ENCODE measurements around the gene EIF4H. TPM values are rescaled to one million over a fixed set of nuclear protein-coding genes. Genes with fewer than 3 reads are reported as not detected.

Gene EIF4H
- total and polyA plus RNA-seq, 2 of the 8 experiments (the other 6 are each of a cell fraction or from before 2014, with no cell fraction given): 323 to 382 TPM

- TF ChIP-seq GTF2F1 (IDR thresholded peaks at IDR 0.05; ENCODE audit: borderline replicate concordance, low read depth, low read length): no peak
- TF ChIP-seq CTBP2 (IDR thresholded peaks at IDR 0.05; ENCODE audit: borderline replicate concordance, insufficient read depth, insufficient read length, low read length): no peak
- TF ChIP-seq SUZ12 (IDR thresholded peaks at IDR 0.05; ENCODE audit: low read length): no peak
Measured at GRCh38 chr7:74157605-74158004, 16.6 kb upstream of the EIF4H start (continued).

Data from H1 (cell line).